SK-N-SH (cell line): ENCODE results near the gene SERBP1. TPM values are rescaled to one million over a fixed set of nuclear protein-coding genes. Genes with fewer than 3 reads are reported as not detected.

Experiments
- CTCF ChIA-PET: fragments of 300-600, 350-600 bp; formaldehyde crosslinking; extraction: SDS; loops from one replicate; lab custom pipeline; 2021; lab: Yijun Ruan, JAX
- POLR2A ChIA-PET: fragments of 350-600 bp; sonication (Branson Sonifier 250); formaldehyde crosslinking; extraction: SDS; loops from one replicate; lab custom pipeline; 2020; ENCODE audit warnings: antibody characterized with exemption, inconsistent platforms; lab: Yijun Ruan, JAX
- DNase-seq: peaks from one replicate; pipeline ENCODE4 v3.0.0; 2012
- H2AFZ ChIP-seq: fragments of 200-600 bp; sonication (generic); 2 replicates; pipeline ENCODE4 v1.8.1; 2016; ENCODE audit warnings: antibody characterized with exemption, mild to moderate bottlenecking, low read depth
- H3F3A ChIP-seq: fragments of 200-600 bp; sonication (generic); replicated peaks from 2 replicates; pipeline ENCODE3; 2016; ENCODE audit warnings: antibody characterized with exemption, mild to moderate bottlenecking; ENCODE audit not compliant: insufficient read depth
- H3K27ac ChIP-seq, 2 experiments: fragments of 200-500 bp in 1 of 2; fragments of 200-600 bp in 1 of 2; sonication (Bioruptor generic) in 1 of 2; sonication (generic), shearing (Covaris generic) in 1 of 2; 2 replicates each; pipeline versions ENCODE4 v1.5.1 to v1.6.1; 2014 to 2016; ENCODE audit warnings: low read depth in 2 of 2, inconsistent platforms in 1 of 2, low read length in 1 of 2, mild to moderate bottlenecking in 1 of 2, mixed read lengths in 1 of 2
- H3K27me3 ChIP-seq: fragments of 200-600 bp; sonication (generic), shearing (Covaris generic); 2 replicates; pipeline ENCODE4 v1.6.1; 2016; ENCODE audit warnings: mixed run types; ENCODE audit not compliant: insufficient read depth
- H3K36me3 ChIP-seq, 2 experiments: fragments of 200-500 bp in 1 of 2; fragments of 200-600 bp in 1 of 2; sonication (Bioruptor generic) in 1 of 2; sonication (generic) in 1 of 2; replicated peaks in 1 of 2; 2 replicates each; pipeline versions ENCODE3 to v1.5.1; 2014 to 2016; ENCODE audit warnings: low read length in 1 of 2, mild to moderate bottlenecking in 1 of 2; ENCODE audit not compliant: insufficient read depth in 2 of 2, control insufficient read depth in 1 of 2
- H3K4me1 ChIP-seq, 2 experiments: fragments of 200-500 bp in 1 of 2; fragments of 200-600 bp in 1 of 2; sonication (Bioruptor generic) in 1 of 2; sonication (generic), shearing (Covaris generic) in 1 of 2; 2 replicates each; pipeline versions ENCODE4 v1.5.1 to v1.6.1; 2014 to 2016; ENCODE audit warnings: low read depth in 1 of 2, low read length in 1 of 2, mixed run types in 1 of 2; ENCODE audit not compliant: insufficient read depth in 2 of 2, control insufficient read depth in 1 of 2
- H3K4me2 ChIP-seq: fragments of 200-600 bp; sonication (generic), shearing (Covaris generic); 2 replicates; pipeline ENCODE4 v1.6.1; 2017; ENCODE audit warnings: mixed run types
- H3K4me3 ChIP-seq, 2 experiments: fragments of 200-500 bp in 1 of 2; fragments of 200-600 bp in 1 of 2; sonication (Bioruptor generic) in 1 of 2; sonication (generic), shearing (Covaris generic) in 1 of 2; 2 replicates each; pipeline versions ENCODE4 v1.5.1 to v1.8.1; 2014 to 2016; ENCODE audit warnings: low read depth in 2 of 2, inconsistent platforms in 1 of 2, low read length in 1 of 2, mild to moderate bottlenecking in 1 of 2, mixed read lengths in 1 of 2, moderate library complexity in 1 of 2
- H3K79me2 ChIP-seq: fragments of 200-600 bp; sonication (generic); 2 replicates; pipeline ENCODE4 v1.8.1; 2017; ENCODE audit warnings: mild to moderate bottlenecking; ENCODE audit not compliant: insufficient read depth
- H3K9ac ChIP-seq: fragments of 200-600 bp; sonication (generic); 2 replicates; pipeline ENCODE4 v1.6.1; 2017; ENCODE audit warnings: mixed run types
- H3K9me2 ChIP-seq: fragments of 200-600 bp; sonication (generic); 2 replicates; pipeline ENCODE4 v1.6.1; 2017; ENCODE audit warnings: mixed run types
- H3K9me3 ChIP-seq: fragments of 200-600 bp; sonication (generic); 2 replicates; pipeline ENCODE4 v1.6.1; 2017; ENCODE audit warnings: mixed run types, mild to moderate bottlenecking, moderate library complexity
- H4K20me1 ChIP-seq: fragments of 200-600 bp; sonication (generic); 2 replicates; pipeline ENCODE4 v1.6.1; 2017; ENCODE audit warnings: mild to moderate bottlenecking, mixed run types; ENCODE audit not compliant: insufficient read depth
- CHD2 ChIP-seq: fragments of 150-350 bp; IDR thresholded peaks from 2 replicates; pipeline ENCODE4 v1.6.1; 2018; ENCODE audit warnings: low read length; ENCODE audit not compliant: partially characterized antibody
- ELF1 ChIP-seq: IDR thresholded peaks from 2 replicates; pipeline ENCODE4 v1.4.0; 2012
- EP300 ChIP-seq, 2 experiments: IDR thresholded peaks; 2 replicates each; pipeline versions ENCODE4 v1.4.0 to v1.6.1; 2012; ENCODE audit warnings: borderline replicate concordance in 1 of 2, low read depth in 1 of 2, low read length in 1 of 2
- EZH2phosphoT487 ChIP-seq: fragments of 200-600 bp; sonication (generic); IDR thresholded peaks from 2 replicates; pipeline ENCODE4 v1.6.1; 2017; ENCODE audit warnings: low read depth, mixed run types, mild to moderate bottlenecking, antibody characterized with exemption, moderate library complexity, borderline replicate concordance
- FOXJ3 ChIP-seq: sonication (generic); formaldehyde crosslinking; IDR thresholded peaks from 2 replicates; pipeline ENCODE4 v1.5.1; 2020; ENCODE audit warnings: mild to moderate bottlenecking, missing genetic modification reagents
- FOXM1 ChIP-seq: IDR thresholded peaks from 2 replicates; pipeline ENCODE4 v1.4.0; 2012; ENCODE audit warnings: low read depth, mild to moderate bottlenecking
- GATA2 ChIP-seq: sonication (generic); formaldehyde crosslinking; IDR thresholded peaks from 2 replicates; pipeline ENCODE4 v1.5.0; 2020; ENCODE audit warnings: mild to moderate bottlenecking, missing genetic modification reagents
- MEF2A ChIP-seq: IDR thresholded peaks from 2 replicates; pipeline ENCODE4 v1.4.0; 2012; ENCODE audit warnings: low read depth, borderline replicate concordance
- MXI1 ChIP-seq: IDR thresholded peaks from 2 replicates; pipeline ENCODE4 v1.6.1; 2012; ENCODE audit warnings: mild to moderate bottlenecking, low read depth, low read length, improper control_type of control experiment
- NFIC ChIP-seq: IDR thresholded peaks from 2 replicates; pipeline ENCODE4 v1.4.0; 2012; ENCODE audit warnings: borderline replicate concordance
- NRF1 ChIP-seq: IDR thresholded peaks from 2 replicates; pipeline ENCODE4 v1.6.1; 2012; ENCODE audit warnings: low read depth, mild to moderate bottlenecking, low read length
- RAD21 ChIP-seq: IDR thresholded peaks from 2 replicates; pipeline ENCODE4 v1.6.1; 2012; ENCODE audit warnings: mild to moderate bottlenecking, low read length
- RXRA ChIP-seq: IDR thresholded peaks from 2 replicates; pipeline ENCODE4 v1.4.0; 2012; ENCODE audit warnings: low read depth, mild to moderate bottlenecking, borderline replicate concordance
- SIN3A ChIP-seq: IDR thresholded peaks from 2 replicates; pipeline ENCODE4 v1.6.1; 2012; ENCODE audit warnings: low read depth, mild to moderate bottlenecking, low read length, moderate library complexity, borderline replicate concordance
- SMC3 ChIP-seq: IDR thresholded peaks from 2 replicates; pipeline ENCODE4 v1.6.1; 2012; ENCODE audit warnings: low read depth, low read length, improper control_type of control experiment
- TAF1 ChIP-seq: IDR thresholded peaks from 2 replicates; pipeline ENCODE4 v1.6.1; 2012; ENCODE audit warnings: low read depth, mild to moderate bottlenecking, low read length, moderate library complexity, borderline replicate concordance
- TEAD4 ChIP-seq: IDR thresholded peaks from 2 replicates; pipeline ENCODE4 v1.4.0; 2012; ENCODE audit warnings: mild to moderate bottlenecking, borderline replicate concordance; ENCODE audit not compliant: insufficient read depth
- YY1 ChIP-seq: IDR thresholded peaks from 2 replicates; pipeline ENCODE4 v1.4.0; 2012; ENCODE audit warnings: low read depth, mild to moderate bottlenecking
- WGBS: methylation state at CpG from one replicate; pipeline ENCODE4 v1.1.6; 2017; ENCODE audit warnings: low lambda C conversion rate; 5-methylcytosine and 5-hydroxymethylcytosine counted together
- polyA plus RNA-seq, 3 experiments: library from polyadenylated mRNA; depleted of rRNA; stranded (reverse); fragments of >200 nt; gene quantifications; 2 replicates each; pipeline ENCODE4 v1.2.3, GENCODE V29; 2012
- TF ChIP-seq, protein P1 (sequence below): IDR thresholded peaks from 2 replicates; pipeline ENCODE4 v1.4.0; 2012; ENCODE audit warnings: low read depth, borderline replicate concordance
- TF ChIP-seq, protein P2 (sequence below): fragments of 150-350 bp; IDR thresholded peaks from 2 replicates; pipeline ENCODE4 v1.6.1; 2016; ENCODE audit warnings: mild to moderate bottlenecking, low read depth, low read length

Gene SERBP1
- polyA plus RNA-seq, 1 of the 3 experiments (the other 2 are of a cell fraction) = 194 TPM

DNA sequence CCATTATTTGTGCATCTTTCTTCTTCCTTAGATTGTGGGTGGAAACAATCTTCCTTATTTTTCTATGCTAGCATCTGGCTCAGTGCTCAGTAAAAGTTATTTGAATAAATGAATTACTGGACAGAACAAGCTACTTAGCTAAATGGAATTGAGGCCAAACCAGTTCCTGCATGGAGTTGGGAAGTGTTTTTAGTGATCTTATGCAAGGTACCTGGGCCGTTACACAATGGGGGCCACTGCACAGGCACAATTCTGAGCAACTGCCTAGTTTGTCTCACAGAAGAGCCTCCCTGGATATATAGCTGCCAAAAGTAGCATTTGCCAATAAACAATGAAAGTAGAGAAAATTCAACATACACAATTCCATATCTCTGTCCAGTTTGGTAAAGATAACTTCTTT, 27.0 kb upstream of the SERBP1 start:
- H3F3A ChIP-seq = no peaks in the 10 kb centered on the region
- H3K4me2 ChIP-seq = no peak overlapping the region
- DNase-seq = no peak
- no peaks in the 10 kb centered on the region for H3K9me3 ChIP-seq
- H3K4me1 ChIP-seq = no peaks in the 10 kb centered on the region; a peak in 1 of 4 replicates
- TF ChIP-seq MXI1 = no peak
- TF ChIP-seq FOXM1 = no peak
- no peak for TF ChIP-seq ELF1
- no peak for TF ChIP-seq NRF1
- TF ChIP-seq, protein P1, sequence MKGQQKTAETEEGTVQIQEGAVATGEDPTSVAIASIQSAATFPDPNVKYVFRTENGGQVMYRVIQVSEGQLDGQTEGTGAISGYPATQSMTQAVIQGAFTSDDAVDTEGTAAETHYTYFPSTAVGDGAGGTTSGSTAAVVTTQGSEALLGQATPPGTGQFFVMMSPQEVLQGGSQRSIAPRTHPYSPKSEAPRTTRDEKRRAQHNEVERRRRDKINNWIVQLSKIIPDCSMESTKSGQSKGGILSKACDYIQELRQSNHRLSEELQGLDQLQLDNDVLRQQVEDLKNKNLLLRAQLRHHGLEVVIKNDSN = no peak
- no peak for TF ChIP-seq FOXJ3 (CRISPR knock-in tag)
- no peak for TF ChIP-seq SIN3A
- no peak for TF ChIP-seq EP300 (IDR thresholded peaks at IDR 0.05; ENCODE audit: borderline replicate concordance in 1 of 2, low read depth in 1 of 2, low read length in 1 of 2)
- no peak for TF ChIP-seq YY1
- TF ChIP-seq TEAD4 = no peak
- no peak for TF ChIP-seq SMC3
- TF ChIP-seq, protein P2, sequence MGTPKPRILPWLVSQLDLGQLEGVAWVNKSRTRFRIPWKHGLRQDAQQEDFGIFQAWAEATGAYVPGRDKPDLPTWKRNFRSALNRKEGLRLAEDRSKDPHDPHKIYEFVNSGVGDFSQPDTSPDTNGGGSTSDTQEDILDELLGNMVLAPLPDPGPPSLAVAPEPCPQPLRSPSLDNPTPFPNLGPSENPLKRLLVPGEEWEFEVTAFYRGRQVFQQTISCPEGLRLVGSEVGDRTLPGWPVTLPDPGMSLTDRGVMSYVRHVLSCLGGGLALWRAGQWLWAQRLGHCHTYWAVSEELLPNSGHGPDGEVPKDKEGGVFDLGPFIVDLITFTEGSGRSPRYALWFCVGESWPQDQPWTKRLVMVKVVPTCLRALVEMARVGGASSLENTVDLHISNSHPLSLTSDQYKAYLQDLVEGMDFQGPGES = no peak
- no peak for TF ChIP-seq TAF1
- TF ChIP-seq CHD2 = no peak
- TF ChIP-seq EZH2phosphoT487 = no peak
- TF ChIP-seq NFIC = no peak
- TF ChIP-seq MEF2A = no peak
- no peaks in the 10 kb centered on the region for H3K27me3 ChIP-seq
- no peak overlapping the region for H3K9ac ChIP-seq
- H3K27ac ChIP-seq = no peak overlapping the region
- H3K4me3 ChIP-seq = no peak overlapping the region
- no peaks in the 10 kb centered on the region for H4K20me1 ChIP-seq
- 73% methylated on average over 1 of the region's 1 CpG for WGBS
- ChIA-PET CTCF (no interaction called here), POLR2A (no interaction called here)
- no peaks in the 10 kb centered on the region for H3K9me2 ChIP-seq
- H3K36me3 ChIP-seq = no peaks in the 10 kb centered on the region
- H3K79me2 ChIP-seq = no peaks in the 10 kb centered on the region
- H2AFZ ChIP-seq = no peak overlapping the region

DNA sequence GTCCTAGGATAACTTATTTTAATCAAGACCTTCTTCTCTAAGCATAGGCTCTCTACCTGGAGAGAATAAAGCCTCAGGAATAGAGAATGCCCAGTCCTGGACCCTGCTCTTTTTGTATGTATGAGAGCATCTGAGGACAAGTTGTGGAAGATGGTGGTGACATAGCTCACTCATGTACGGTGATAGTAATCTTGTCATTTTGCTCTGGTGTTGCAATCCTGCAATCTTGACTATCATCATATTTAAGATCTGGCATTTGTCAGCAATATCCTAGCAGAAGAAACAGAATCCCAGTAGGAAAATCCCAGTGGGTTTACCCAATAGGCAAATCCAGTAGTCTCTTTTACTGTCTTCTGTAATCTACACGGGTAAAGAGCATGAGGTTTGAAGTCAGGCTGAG, 21.6 kb upstream of the SERBP1 start:
- no peak for DNase-seq
- ChIA-PET CTCF (interaction anchor here (0.9 kb wide), 1 partner anchor 9 kb away, joined by 3 read pairs; no protein-coding TSS in a partner anchor), POLR2A (no interaction called here)
- Histone ChIP-seq H3K27me3 (no peaks in the 10 kb centered on the region), H3K4me2 (no peak overlapping the region), H3K9me3 (no peaks in the 10 kb centered on the region), H3K27ac (no peak overlapping the region), H4K20me1 (no peaks in the 10 kb centered on the region), H3F3A (no peaks in the 10 kb centered on the region), H3K36me3 (no peaks in the 10 kb centered on the region), H2AFZ (no peak overlapping the region), H3K4me3 (no peak overlapping the region), H3K9ac (no peak overlapping the region), H3K4me1 (no peaks in the 10 kb centered on the region), H3K9me2 (no peaks in the 10 kb centered on the region), H3K79me2 (no peaks in the 10 kb centered on the region)
- TF ChIP-seq RAD21 (no peak), RXRA (no peak), GATA2 (0 out of 2 replicates have a peak, but pooled peaks have one; percentile 25), NRF1 (no peak)
- 58% methylated on average over 2 of the region's 2 CpGs for WGBS
